ENCODE measurements around the gene F3. TPM values are rescaled to one million over a fixed set of nuclear protein-coding genes. Genes with fewer than 3 reads are reported as not detected.

Gene F3
- polyA plus RNA-seq, 2 donors, result 28.7 to 39.1 TPM

DNA sequence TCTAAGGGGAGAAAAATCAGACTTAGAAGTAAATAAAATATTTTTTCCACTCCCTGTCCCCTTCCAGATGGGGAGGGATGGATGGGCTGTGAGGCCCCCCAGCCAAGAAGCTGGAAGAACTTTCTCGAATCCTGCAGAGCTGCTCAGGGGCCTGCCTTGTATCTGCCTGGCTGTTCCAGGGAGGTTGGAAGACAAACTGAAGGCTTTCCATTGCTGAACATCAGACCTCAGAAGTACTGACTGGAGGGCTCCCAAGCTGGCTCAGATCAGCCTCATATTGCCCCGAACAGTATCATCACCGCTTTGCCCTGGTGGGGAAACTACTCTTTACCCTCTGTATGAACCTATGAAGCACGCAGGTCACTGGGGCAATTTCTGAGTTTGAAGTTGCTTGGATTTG, 12.4 kb upstream of the F3 start:
- peaks cover 0 to 1% of the 10 kb centered on the region in 2 donors for H3K9me3 ChIP-seq (ENCODE audit: control insufficient read depth in 2 of 2, insufficient read depth in 1 of 2, low read depth in 1 of 2, low read length in 1 of 2)
- H3K4me1 ChIP-seq (ENCODE audit: control insufficient read depth in 2 of 2, insufficient read depth in 2 of 2, low read length in 1 of 2), result peaks cover 3 to 18% of the 10 kb centered on the region in 2 donors
- H3K27me3 ChIP-seq (ENCODE audit: control insufficient read depth in 1 of 2, insufficient read depth in 2 of 2, low read length in 2 of 2), result no peaks in the 10 kb centered on the region
- no peak overlapping the region for H3K4me3 ChIP-seq (ENCODE audit: low read depth in 1 of 2, low read length in 2 of 2)
- H3K27ac ChIP-seq (ENCODE audit: low read depth in 2 of 2, low read length in 1 of 2), result peak overlapping the region; percentile 0 to 6
- WGBS, 2 donors, result 80 to 82% methylated on average over 4 of the region's 4 CpGs
- no peaks in the 10 kb centered on the region for H3K36me3 ChIP-seq (ENCODE audit: control insufficient read depth in 2 of 2, insufficient read depth in 2 of 2, low read length in 1 of 2)

DNA sequence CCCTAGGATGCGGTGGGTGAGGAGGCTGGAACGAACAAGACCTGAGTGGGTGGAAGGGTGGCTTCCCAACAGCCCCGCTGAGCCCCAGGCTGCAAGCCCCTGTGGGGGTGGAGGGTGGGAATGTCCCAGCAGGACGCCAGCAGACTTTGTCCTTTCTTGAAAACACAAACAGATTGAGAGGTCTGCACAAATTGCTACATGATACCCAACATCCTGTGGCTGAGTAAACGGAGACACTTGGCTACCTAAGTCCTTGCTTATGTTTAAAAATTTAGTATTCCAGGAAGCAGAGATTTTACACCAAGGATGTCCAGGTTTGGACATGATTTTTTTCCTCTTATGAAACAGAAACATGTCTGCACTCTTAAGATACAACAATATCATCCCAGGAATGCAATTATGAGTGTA, 11.8 kb upstream of the F3 start:
- H3K36me3 ChIP-seq (ENCODE audit: control insufficient read depth in 2 of 2, insufficient read depth in 2 of 2, low read length in 1 of 2), result no peaks in the 10 kb centered on the region
- peaks cover 0 to 1% of the 10 kb centered on the region in 2 donors for H3K9me3 ChIP-seq (ENCODE audit: control insufficient read depth in 2 of 2, insufficient read depth in 1 of 2, low read depth in 1 of 2, low read length in 1 of 2)
- peak overlapping the region in 1 of 2 donors; percentile 47 for H3K27ac ChIP-seq (ENCODE audit: low read depth in 2 of 2, low read length in 1 of 2)
- 31 to 40% methylated on average over 5 of the region's 5 CpGs for WGBS, 2 donors
- H3K27me3 ChIP-seq (ENCODE audit: control insufficient read depth in 1 of 2, insufficient read depth in 2 of 2, low read length in 2 of 2), result no peaks in the 10 kb centered on the region
- H3K4me1 ChIP-seq (ENCODE audit: control insufficient read depth in 2 of 2, insufficient read depth in 2 of 2, low read length in 1 of 2), result peaks cover 3 to 18% of the 10 kb centered on the region in 2 donors
- no peak overlapping the region for H3K4me3 ChIP-seq (ENCODE audit: low read depth in 1 of 2, low read length in 2 of 2)

DNA sequence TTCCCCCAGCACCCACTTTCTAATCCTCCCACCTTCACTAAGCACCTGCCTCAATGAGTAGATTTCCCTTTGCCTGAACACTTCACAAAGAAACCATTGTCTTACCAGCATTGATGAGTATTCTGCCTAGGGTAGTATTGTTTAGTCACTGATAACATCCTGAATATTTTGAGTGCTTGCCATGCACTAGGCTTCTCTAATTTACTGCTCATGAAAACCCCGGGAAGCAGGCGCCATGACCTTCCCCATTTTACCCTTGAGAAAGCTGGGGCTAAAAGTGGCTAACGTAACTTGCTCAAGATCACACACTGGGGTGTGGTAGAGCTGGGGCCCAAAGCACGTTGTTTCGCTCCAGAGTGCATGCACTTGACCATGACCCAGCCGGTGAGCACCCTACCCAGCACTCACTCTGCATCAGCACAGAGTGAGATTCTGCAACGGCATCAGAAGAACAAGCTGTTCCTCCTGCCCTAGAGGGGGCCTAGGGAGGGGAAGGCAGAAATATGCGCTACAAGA, 10.6 kb upstream of the F3 start:
- Histone ChIP-seq H3K4me3 (ENCODE audit: low read depth in 1 of 2, low read length in 2 of 2) (no peak overlapping the region), H3K27me3 (ENCODE audit: control insufficient read depth in 1 of 2, insufficient read depth in 2 of 2, low read length in 2 of 2) (no peaks in the 10 kb centered on the region), H3K9me3 (ENCODE audit: control insufficient read depth in 2 of 2, insufficient read depth in 1 of 2, low read depth in 1 of 2, low read length in 1 of 2) (peaks cover 0 to 1% of the 10 kb centered on the region in 2 donors), H3K27ac (ENCODE audit: low read depth in 2 of 2, low read length in 1 of 2) (peak overlapping the region; percentile 10 to 55), H3K36me3 (ENCODE audit: control insufficient read depth in 2 of 2, insufficient read depth in 2 of 2, low read length in 1 of 2) (no peaks in the 10 kb centered on the region), H3K4me1 (ENCODE audit: control insufficient read depth in 2 of 2, insufficient read depth in 2 of 2, low read length in 1 of 2) (peaks cover 3 to 18% of the 10 kb centered on the region in 2 donors)
- 82 to 83% methylated on average over 8 of the region's 8 CpGs for WGBS, 2 donors

DNA sequence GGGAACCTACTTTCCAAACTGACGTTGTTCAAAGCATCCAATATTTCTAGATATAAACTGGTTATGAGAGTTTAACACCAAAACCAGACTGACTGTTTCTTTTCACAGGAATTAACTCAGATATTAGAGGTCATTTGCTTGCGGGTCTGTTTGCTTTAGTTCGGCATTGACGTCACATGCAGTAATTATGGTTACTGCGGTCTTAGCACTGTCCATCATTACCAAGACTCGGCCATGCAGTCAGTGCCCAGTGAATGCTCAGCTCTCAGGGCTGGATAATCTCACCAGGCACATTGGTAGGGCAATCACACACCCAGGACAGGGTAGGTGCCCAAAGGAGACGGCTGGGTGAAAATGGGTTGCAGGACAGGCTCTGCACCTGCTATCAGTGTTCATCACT, 9.9 kb upstream of the F3 start:
- Histone ChIP-seq H3K36me3 (ENCODE audit: control insufficient read depth in 2 of 2, insufficient read depth in 2 of 2, low read length in 1 of 2) (no peaks in the 10 kb centered on the region), H3K27me3 (ENCODE audit: control insufficient read depth in 1 of 2, insufficient read depth in 2 of 2, low read length in 2 of 2) (no peaks in the 10 kb centered on the region), H3K27ac (ENCODE audit: low read depth in 2 of 2, low read length in 1 of 2) (peak overlapping the region; percentile 10 to 79), H3K4me1 (ENCODE audit: control insufficient read depth in 2 of 2, insufficient read depth in 2 of 2, low read length in 1 of 2) (peaks cover 3 to 18% of the 10 kb centered on the region in 2 donors), H3K9me3 (ENCODE audit: control insufficient read depth in 2 of 2, insufficient read depth in 1 of 2, low read depth in 1 of 2, low read length in 1 of 2) (peaks cover 0 to 1% of the 10 kb centered on the region in 2 donors), H3K4me3 (ENCODE audit: low read depth in 1 of 2, low read length in 2 of 2) (no peak overlapping the region)
- WGBS, 2 donors, result 75 to 83% methylated on average over 7 of the region's 7 CpGs

DNA sequence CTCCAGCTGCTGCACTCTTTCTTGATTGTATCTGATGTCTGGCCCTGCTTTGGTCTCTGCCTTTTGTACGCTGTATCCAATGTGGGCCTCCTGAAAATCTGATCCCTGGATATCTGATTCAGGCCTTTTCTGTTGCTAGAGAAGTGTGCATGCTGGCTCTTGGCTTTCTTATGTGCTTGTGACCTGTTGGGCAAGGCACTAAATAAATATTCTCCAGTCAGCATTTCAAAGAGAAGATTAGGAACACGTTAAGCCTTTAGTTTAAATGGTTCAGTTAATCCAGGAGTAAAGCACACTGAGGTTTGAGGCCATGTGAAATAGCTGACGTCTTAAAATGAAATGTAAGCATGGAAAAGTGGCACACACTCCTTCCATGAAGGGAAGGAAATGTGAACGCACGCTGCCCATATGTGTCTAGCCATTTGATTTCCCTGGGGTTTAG, 9.3 kb upstream of the F3 start:
- Histone ChIP-seq H3K36me3 (ENCODE audit: control insufficient read depth in 2 of 2, insufficient read depth in 2 of 2, low read length in 1 of 2) (no peaks in the 10 kb centered on the region), H3K9me3 (ENCODE audit: control insufficient read depth in 2 of 2, insufficient read depth in 1 of 2, low read depth in 1 of 2, low read length in 1 of 2) (no peaks in the 10 kb centered on the region), H3K27ac (ENCODE audit: low read depth in 2 of 2, low read length in 1 of 2) (peak overlapping the region; percentile 43 to 81), H3K27me3 (ENCODE audit: control insufficient read depth in 1 of 2, insufficient read depth in 2 of 2, low read length in 2 of 2) (no peaks in the 10 kb centered on the region), H3K4me1 (ENCODE audit: control insufficient read depth in 2 of 2, insufficient read depth in 2 of 2, low read length in 1 of 2) (peaks cover 3 to 16% of the 10 kb centered on the region in 2 donors), H3K4me3 (ENCODE audit: low read depth in 1 of 2, low read length in 2 of 2) (no peak overlapping the region)
- 37 to 38% methylated on average over 5 of the region's 5 CpGs for WGBS, 2 donors

DNA sequence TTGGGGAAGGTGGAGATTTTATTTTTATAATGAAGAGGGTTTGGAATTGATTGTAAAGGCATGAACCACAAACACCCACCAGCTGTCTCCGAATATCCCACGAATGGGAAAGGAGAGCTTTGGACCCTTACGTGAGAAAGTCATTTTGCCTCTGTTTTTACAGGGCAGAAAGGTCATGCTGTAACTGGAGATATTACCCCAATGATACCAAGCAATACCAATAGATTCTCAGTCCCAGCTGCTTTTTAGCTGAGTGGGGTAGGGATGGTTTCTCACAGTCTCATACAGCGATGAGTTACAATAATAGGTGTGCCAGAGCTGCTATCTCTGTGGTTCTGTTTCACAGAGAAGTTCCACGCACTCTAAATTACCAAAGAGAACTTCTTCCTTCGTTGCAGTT, 8.8 kb upstream of the F3 start:
- Histone ChIP-seq H3K9me3 (ENCODE audit: control insufficient read depth in 2 of 2, insufficient read depth in 1 of 2, low read depth in 1 of 2, low read length in 1 of 2) (no peaks in the 10 kb centered on the region), H3K4me1 (ENCODE audit: control insufficient read depth in 2 of 2, insufficient read depth in 2 of 2, low read length in 1 of 2) (peaks cover 3 to 15% of the 10 kb centered on the region in 2 donors), H3K36me3 (ENCODE audit: control insufficient read depth in 2 of 2, insufficient read depth in 2 of 2, low read length in 1 of 2) (no peaks in the 10 kb centered on the region), H3K27me3 (ENCODE audit: control insufficient read depth in 1 of 2, insufficient read depth in 2 of 2, low read length in 2 of 2) (no peaks in the 10 kb centered on the region), H3K27ac (ENCODE audit: low read depth in 2 of 2, low read length in 1 of 2) (peak overlapping the region; percentile 43 to 81), H3K4me3 (ENCODE audit: low read depth in 1 of 2, low read length in 2 of 2) (no peak overlapping the region)
- 61 to 78% methylated on average over 6 of the region's 6 CpGs for WGBS, 2 donors

DNA sequence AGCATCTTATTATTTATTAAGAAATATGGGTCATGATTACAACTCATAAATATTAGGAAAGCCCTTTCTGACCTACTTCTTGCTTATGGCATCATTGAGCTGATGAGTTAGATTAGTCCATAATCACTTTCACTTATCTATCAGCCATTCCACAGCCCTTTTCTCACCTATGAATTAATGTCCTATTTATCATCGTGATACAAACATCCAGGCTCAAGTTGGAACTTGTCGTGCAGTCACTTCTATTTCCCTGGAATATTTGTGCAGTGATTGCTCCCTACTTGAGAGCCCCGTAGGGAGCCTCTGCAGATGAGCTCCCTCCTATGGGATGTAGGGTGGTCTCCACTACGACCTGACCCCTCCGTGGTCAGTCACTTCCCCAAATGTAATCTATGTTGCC, 8.1 kb upstream of the F3 start:
- no peaks in the 10 kb centered on the region for H3K36me3 ChIP-seq (ENCODE audit: control insufficient read depth in 2 of 2, insufficient read depth in 2 of 2, low read length in 1 of 2)
- 50 to 61% methylated on average over 5 of the region's 5 CpGs for WGBS, 2 donors

DNA sequence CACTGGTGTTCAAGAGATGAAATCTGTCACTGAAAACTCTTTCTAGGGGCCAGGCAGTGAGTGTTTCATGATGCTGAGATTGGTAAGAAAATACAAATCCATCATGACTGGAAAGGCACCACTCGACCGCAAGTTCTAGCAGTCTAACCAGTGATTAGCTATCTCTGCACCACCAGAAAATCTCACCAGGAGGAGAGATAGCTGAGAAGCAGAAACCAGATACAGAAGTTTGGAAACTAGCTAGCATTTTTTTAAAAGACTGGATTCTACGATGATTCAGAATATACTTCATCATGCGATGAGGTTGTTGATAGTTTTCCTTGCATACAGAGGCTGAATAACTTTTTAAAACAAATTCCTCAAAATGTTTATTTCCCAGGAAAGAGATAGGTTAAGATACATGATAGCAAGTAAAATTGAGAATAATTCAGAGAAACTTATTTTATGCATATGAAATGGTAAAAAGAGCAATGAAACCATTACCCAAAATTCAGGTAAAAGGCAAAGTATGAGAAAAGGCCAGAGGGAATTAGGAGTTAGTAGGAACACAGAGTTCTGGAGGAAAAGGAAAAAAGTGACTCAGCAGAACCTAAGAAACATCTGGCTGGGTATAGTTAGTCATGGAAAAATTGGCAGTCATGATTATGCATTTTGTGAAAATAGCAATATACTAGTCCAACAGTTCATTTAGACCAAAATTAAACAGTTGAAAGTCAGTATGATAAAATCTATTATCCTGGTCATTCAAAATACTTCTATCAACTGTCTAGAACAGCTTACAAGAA, 3.3 kb upstream of the F3 start:
- peak overlapping the region; percentile 3 to 10 for H3K27ac ChIP-seq (ENCODE audit: low read depth in 2 of 2, low read length in 1 of 2)
- H3K4me3 ChIP-seq (ENCODE audit: low read depth in 1 of 2, low read length in 2 of 2), result no peak overlapping the region
- peaks cover 9 to 11% of the 10 kb centered on the region in 2 donors for H3K4me1 ChIP-seq (ENCODE audit: control insufficient read depth in 2 of 2, insufficient read depth in 2 of 2, low read length in 1 of 2)
- H3K9me3 ChIP-seq (ENCODE audit: control insufficient read depth in 2 of 2, insufficient read depth in 1 of 2, low read depth in 1 of 2, low read length in 1 of 2), result no peaks in the 10 kb centered on the region
- no peaks in the 10 kb centered on the region for H3K36me3 ChIP-seq (ENCODE audit: control insufficient read depth in 2 of 2, insufficient read depth in 2 of 2, low read length in 1 of 2)
- no peaks in the 10 kb centered on the region for H3K27me3 ChIP-seq (ENCODE audit: control insufficient read depth in 1 of 2, insufficient read depth in 2 of 2, low read length in 2 of 2)
- WGBS, 2 donors, result 76 to 79% methylated on average over 4 of the region's 4 CpGs

More for the DNA sequence above, 8.1 kb upstream of the F3 start:
- Histone ChIP-seq H3K9me3 (ENCODE audit: control insufficient read depth in 2 of 2, insufficient read depth in 1 of 2, low read depth in 1 of 2, low read length in 1 of 2) (no peaks in the 10 kb centered on the region), H3K27ac (ENCODE audit: low read depth in 2 of 2, low read length in 1 of 2) (peak overlapping the region; percentile 4 to 81), H3K4me3 (ENCODE audit: low read depth in 1 of 2, low read length in 2 of 2) (no peak overlapping the region), H3K27me3 (ENCODE audit: control insufficient read depth in 1 of 2, insufficient read depth in 2 of 2, low read length in 2 of 2) (no peaks in the 10 kb centered on the region), H3K4me1 (ENCODE audit: control insufficient read depth in 2 of 2, insufficient read depth in 2 of 2, low read length in 1 of 2) (peaks cover 3 to 12% of the 10 kb centered on the region in 2 donors)

DNA sequence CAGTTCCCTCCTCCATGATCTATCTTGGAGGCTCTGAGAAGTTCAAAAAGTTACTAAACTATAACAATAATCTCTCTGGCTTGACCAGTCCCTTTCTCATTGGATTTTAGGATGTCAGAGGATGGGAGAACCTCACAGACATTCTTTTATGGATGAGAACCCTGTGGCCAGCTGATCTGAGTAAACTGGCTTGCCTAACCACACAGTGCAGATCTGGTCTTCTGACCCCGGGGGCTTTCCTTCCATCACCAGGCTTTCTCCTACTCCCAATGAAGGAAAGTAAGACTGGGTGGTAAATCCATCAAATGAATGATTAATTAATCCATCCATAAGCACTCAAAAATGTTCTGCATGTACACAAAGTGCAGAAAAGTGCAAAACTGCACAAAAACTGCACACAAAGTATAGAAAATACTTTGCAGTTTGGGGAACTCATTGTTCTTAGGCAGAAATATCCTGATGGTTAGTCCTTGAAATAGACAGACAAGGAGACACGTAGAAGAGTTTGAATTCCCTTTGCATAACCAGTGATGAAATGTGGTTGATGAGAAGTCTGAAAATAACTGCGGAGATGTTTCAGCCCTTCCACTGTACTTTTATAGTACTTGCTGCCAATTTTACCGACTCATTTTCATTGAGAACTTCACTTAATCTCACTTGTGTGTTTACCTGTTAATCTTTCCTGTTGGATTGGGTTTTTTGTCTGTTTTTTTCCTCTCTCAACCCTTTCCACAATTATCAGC, 2.5 kb upstream of the F3 start:
- Histone ChIP-seq H3K4me3 (ENCODE audit: low read depth in 1 of 2, low read length in 2 of 2) (no peak overlapping the region), H3K27me3 (ENCODE audit: control insufficient read depth in 1 of 2, insufficient read depth in 2 of 2, low read length in 2 of 2) (no peaks in the 10 kb centered on the region), H3K4me1 (ENCODE audit: control insufficient read depth in 2 of 2, insufficient read depth in 2 of 2, low read length in 1 of 2) (peaks cover 6 to 9% of the 10 kb centered on the region in 2 donors), H3K27ac (ENCODE audit: low read depth in 2 of 2, low read length in 1 of 2) (peak overlapping the region in 1 of 2 donors; percentile 56), H3K36me3 (ENCODE audit: control insufficient read depth in 2 of 2, insufficient read depth in 2 of 2, low read length in 1 of 2) (no peaks in the 10 kb centered on the region), H3K9me3 (ENCODE audit: control insufficient read depth in 2 of 2, insufficient read depth in 1 of 2, low read depth in 1 of 2, low read length in 1 of 2) (no peaks in the 10 kb centered on the region)
- 59 to 61% methylated on average over 4 of the region's 4 CpGs for WGBS, 2 donors

All from esophagus (tissue), 2 donors.